CD14-positive monocyte (primary cell): ENCODE data around the gene ZDHHC14. TPM values are rescaled to one million over a fixed set of nuclear protein-coding genes. Genes with fewer than 3 reads are reported as not detected.
A peak's percentile ranks its signal among the peaks of the same experiment; 100 is the strongest.

Experiments used
- DNase-seq, 3 donors: peaks; one replicate each; pipeline ENCODE4 v3.0.0-alpha.2; 2011 to 2022
- H2AFZ ChIP-seq: 2 replicates; pipeline ENCODE4 v1.6.0; 2012; ENCODE audit warnings: mild to moderate bottlenecking, low read depth, low read length, inconsistent platforms; ENCODE audit not compliant: insufficient read depth, poor library complexity, severe bottlenecking
- H3K27ac ChIP-seq, 2 donors: 1 replicate in 1 of 2; 2 replicates in 1 of 2; pipeline ENCODE4 v1.5.1; 2012 to 2013; ENCODE audit warnings: low read length in 2 of 2, control low read depth in 1 of 2, inconsistent platforms in 1 of 2, low read depth in 1 of 2, mild to moderate bottlenecking in 1 of 2
- H3K27me3 ChIP-seq, 2 donors: one replicate each; pipeline versions ENCODE4 v1.6.0 to v1.6.1; 2011 to 2013; ENCODE audit warnings: low read length in 2 of 2; ENCODE audit not compliant: control insufficient read depth in 2 of 2, insufficient read depth in 2 of 2
- H3K36me3 ChIP-seq, 2 donors: replicated peaks in 1 of 2; 1 replicate in 1 of 2; 2 replicates in 1 of 2; pipeline versions ENCODE4 v1.5.1 to v1.6.1; 2012 to 2013; ENCODE audit warnings: low read length in 2 of 2, control low read depth in 1 of 2, inconsistent platforms in 1 of 2, mild to moderate bottlenecking in 1 of 2; ENCODE audit not compliant: insufficient read depth in 2 of 2, control insufficient read depth in 1 of 2
- H3K4me1 ChIP-seq, 2 donors: 1 replicate in 1 of 2; 2 replicates in 1 of 2; pipeline versions ENCODE4 v1.5.1 to v1.6.1; 2012 to 2013; ENCODE audit warnings: low read length in 2 of 2, control low read depth in 1 of 2, inconsistent platforms in 1 of 2, mild to moderate bottlenecking in 1 of 2, moderate library complexity in 1 of 2; ENCODE audit not compliant: insufficient read depth in 2 of 2, control insufficient read depth in 1 of 2
- H3K4me2 ChIP-seq: replicated peaks from 2 replicates; pipeline ENCODE3; 2012; ENCODE audit warnings: low read length, moderate library complexity, mild to moderate bottlenecking; ENCODE audit not compliant: poor library complexity, severe bottlenecking; ENCODE audit errors: extremely low read depth
- H3K4me3 ChIP-seq, 3 experiments: fragments of 200-600 bp in 1 of 3; sonication (generic) in 1 of 3; replicated peaks in 1 of 3; 1 replicate in 2 of 3; 2 replicates in 1 of 3; pipeline ENCODE4 v1.5.1; 2011 to 2013; ENCODE audit warnings: low read length in 3 of 3, mild to moderate bottlenecking in 3 of 3, control low read depth in 2 of 3, low read depth in 2 of 3, inconsistent platforms in 1 of 3, moderate library complexity in 1 of 3
- H3K79me2 ChIP-seq: 2 replicates; pipeline ENCODE4 v1.6.0; 2012; ENCODE audit warnings: mild to moderate bottlenecking, control low read depth, inconsistent platforms, low read length, moderate library complexity; ENCODE audit not compliant: insufficient read depth
- H3K9ac ChIP-seq: 2 replicates; pipeline ENCODE4 v1.6.0; 2017; ENCODE audit warnings: low read length, mild to moderate bottlenecking; ENCODE audit not compliant: insufficient read depth, poor library complexity, severe bottlenecking
- H3K9me3 ChIP-seq, 2 donors: replicated peaks in 1 of 2; 1 replicate in 1 of 2; 2 replicates in 1 of 2; pipeline versions ENCODE4 v1.5.1 to v1.6.1; 2012 to 2013; ENCODE audit warnings: low read length in 2 of 2, control low read depth in 1 of 2; ENCODE audit not compliant: control insufficient read depth in 1 of 2, insufficient read depth in 1 of 2
- H4K20me1 ChIP-seq: 2 replicates; pipeline ENCODE4 v1.6.0; 2012; ENCODE audit warnings: mild to moderate bottlenecking, low read length, control low read depth, moderate library complexity; ENCODE audit not compliant: insufficient read depth
- H3K27ac Mint-ChIP-seq, 7 donors: one replicate each; pipeline ENCODE4 v1.8.0; 2020; ENCODE audit warnings: mild to moderate bottlenecking in 7 of 7, mixed read lengths in 7 of 7, moderate library complexity in 6 of 7, inconsistent platforms in 2 of 7
- H3K27me3 Mint-ChIP-seq, 3 donors: one replicate each; pipeline ENCODE4 v1.8.0; 2021 to 2022; ENCODE audit warnings: low read depth in 3 of 3, mild to moderate bottlenecking in 3 of 3, mixed read lengths in 3 of 3, moderate library complexity in 3 of 3, inconsistent platforms in 1 of 3
- H3K36me3 Mint-ChIP-seq, 2 donors: one replicate each; pipeline ENCODE4 v1.8.0; 2020; ENCODE audit warnings: mixed read lengths in 2 of 2, inconsistent platforms in 1 of 2, mild to moderate bottlenecking in 1 of 2
- H3K4me1 Mint-ChIP-seq: one replicate; pipeline ENCODE4 v1.8.0; 2020; ENCODE audit warnings: mild to moderate bottlenecking, mixed read lengths
- H3K4me3 Mint-ChIP-seq, 2 donors: one replicate each; pipeline ENCODE4 v1.8.0; 2020; ENCODE audit warnings: mild to moderate bottlenecking in 2 of 2, mixed read lengths in 2 of 2, moderate library complexity in 1 of 2
- H3K9me3 Mint-ChIP-seq, 7 donors: one replicate each; pipeline ENCODE4 v1.8.0; 2020 to 2022; ENCODE audit warnings: mixed read lengths in 7 of 7, mild to moderate bottlenecking in 6 of 7, moderate library complexity in 6 of 7, inconsistent platforms in 2 of 7
- WGBS: methylation state at CpG from one replicate; pipeline ENCODE4 v1.1.5; 2013; ENCODE audit warnings: missing lambda C conversion rate; ENCODE audit not compliant: insufficient coverage; 5-methylcytosine and 5-hydroxymethylcytosine counted together
- intact Hi-C, 2 donors: fragments of 100-400 bp; cut with micrococcal nuclease; formaldehyde crosslinking; loops; one replicate each; pipeline versions ENCODE4 v1.15.0 to v1.15.1; 2023
- polyA plus RNA-seq, 3 donors: library from polyadenylated mRNA; depleted of rRNA in 1 of 3; unstranded in 2 of 3; stranded (reverse) in 1 of 3; fragments of 300-500 nt in 2 of 3; fragments of >200 nt in 1 of 3; fragmentation: Illumina TruSeq in 2 of 3; gene quantifications; 1 replicate in 2 of 3; 2 replicates in 1 of 3; pipeline ENCODE4 v1.2.3, GENCODE V29; 2012 to 2021
- TF ChIP-seq, protein P1 (sequence below): fragments of 200-600 bp; IDR thresholded peaks from one replicate; pipeline ENCODE4 v1.8.0; 2022; ENCODE audit warnings: antibody characterized with exemption, mild to moderate bottlenecking

ZDHHC14 gene
- polyA plus RNA-seq, 3 donors, result 0.30 to 1.7 (median 0.93) TPM

DNA sequence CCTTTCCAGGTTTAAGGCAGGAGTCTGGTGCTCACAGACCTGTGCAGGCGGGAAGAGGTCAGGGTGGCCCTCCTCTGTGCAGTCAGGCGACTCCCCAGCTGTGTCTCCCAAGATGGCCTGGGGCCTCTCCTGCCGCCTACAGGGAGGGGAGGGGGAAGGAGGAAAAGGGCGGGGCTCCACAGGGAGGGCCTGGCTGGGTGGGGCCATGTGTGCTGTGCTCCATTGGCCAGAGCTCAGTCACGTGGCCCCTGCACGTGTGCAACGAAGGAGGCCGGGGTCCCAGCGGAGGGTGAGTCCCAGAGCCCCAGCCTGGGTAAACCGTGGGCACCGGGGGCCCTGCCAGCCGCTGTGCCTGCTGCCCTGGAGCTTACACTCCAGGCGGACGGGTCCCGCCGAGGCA is 211.6 kb downstream of the ZDHHC14 start:
- Mint-ChIP-seq H3K27me3 (peaks cover 0 to 5% (median 4%) of the 10 kb centered on the region in 3 donors), H3K4me3 (peak overlapping the region; percentile 57 to 62), H3K36me3 (peaks cover 5 to 7% of the 10 kb centered on the region in 2 donors), H3K9me3 (peaks cover 10 to 37% (median 29%) of the 10 kb centered on the region in 7 donors), H3K4me1 (no peaks in the 10 kb centered on the region), H3K27ac (no peak overlapping the region)
- H3K79me2 ChIP-seq, result no peaks in the 10 kb centered on the region
- peaks cover 23 to 40% of the 10 kb centered on the region in 2 donors for H3K9me3 ChIP-seq
- no peaks in the 10 kb centered on the region for H3K36me3 ChIP-seq
- intact Hi-C loops, result no loop called here
- DNase-seq, result no peak
- H3K4me3 ChIP-seq, result no peak overlapping the region
- H2AFZ ChIP-seq, result no peak overlapping the region
- TF ChIP-seq, protein P1, sequence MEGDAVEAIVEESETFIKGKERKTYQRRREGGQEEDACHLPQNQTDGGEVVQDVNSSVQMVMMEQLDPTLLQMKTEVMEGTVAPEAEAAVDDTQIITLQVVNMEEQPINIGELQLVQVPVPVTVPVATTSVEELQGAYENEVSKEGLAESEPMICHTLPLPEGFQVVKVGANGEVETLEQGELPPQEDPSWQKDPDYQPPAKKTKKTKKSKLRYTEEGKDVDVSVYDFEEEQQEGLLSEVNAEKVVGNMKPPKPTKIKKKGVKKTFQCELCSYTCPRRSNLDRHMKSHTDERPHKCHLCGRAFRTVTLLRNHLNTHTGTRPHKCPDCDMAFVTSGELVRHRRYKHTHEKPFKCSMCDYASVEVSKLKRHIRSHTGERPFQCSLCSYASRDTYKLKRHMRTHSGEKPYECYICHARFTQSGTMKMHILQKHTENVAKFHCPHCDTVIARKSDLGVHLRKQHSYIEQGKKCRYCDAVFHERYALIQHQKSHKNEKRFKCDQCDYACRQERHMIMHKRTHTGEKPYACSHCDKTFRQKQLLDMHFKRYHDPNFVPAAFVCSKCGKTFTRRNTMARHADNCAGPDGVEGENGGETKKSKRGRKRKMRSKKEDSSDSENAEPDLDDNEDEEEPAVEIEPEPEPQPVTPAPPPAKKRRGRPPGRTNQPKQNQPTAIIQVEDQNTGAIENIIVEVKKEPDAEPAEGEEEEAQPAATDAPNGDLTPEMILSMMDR, result no peak
- no peaks in the 10 kb centered on the region for H4K20me1 ChIP-seq
- H3K4me2 ChIP-seq, result no peak overlapping the region
- no peak overlapping the region for H3K9ac ChIP-seq
- H3K4me1 ChIP-seq, result no peaks in the 10 kb centered on the region
- H3K27ac ChIP-seq, result no peak overlapping the region
- H3K27me3 ChIP-seq, result no peaks in the 10 kb centered on the region
- WGBS, result 89% methylated on average over 12 of the region's 16 CpGs

DNA sequence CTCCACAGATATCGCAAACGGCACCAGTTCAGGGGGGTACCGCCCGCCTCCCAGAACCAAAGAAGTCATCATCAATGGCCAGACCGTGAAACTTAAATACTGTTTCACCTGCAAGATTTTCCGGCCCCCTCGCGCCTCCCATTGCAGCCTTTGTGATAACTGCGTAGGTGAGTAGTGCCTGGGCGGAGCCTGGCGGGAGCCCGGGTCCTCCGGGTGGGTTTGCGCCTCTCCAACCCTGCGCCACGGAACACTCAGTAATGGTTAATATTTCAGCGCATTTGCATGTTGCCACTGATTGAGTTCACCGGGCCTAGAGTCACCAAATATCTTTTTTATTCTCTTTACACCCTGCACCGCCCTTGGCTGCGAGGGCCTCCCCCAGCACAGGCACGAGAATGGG is 212.0 kb downstream of the ZDHHC14 start:
- TF ChIP-seq, protein P1, result no peak
- Histone ChIP-seq H3K4me2 (no peak overlapping the region), H3K79me2 (no peaks in the 10 kb centered on the region), H3K36me3 (no peaks in the 10 kb centered on the region), H3K9ac (no peak overlapping the region), H3K4me1 (no peaks in the 10 kb centered on the region), H2AFZ (no peak overlapping the region), H4K20me1 (no peaks in the 10 kb centered on the region), H3K9me3 (peaks cover 23 to 39% of the 10 kb centered on the region in 2 donors), H3K27me3 (no peaks in the 10 kb centered on the region), H3K27ac (no peak overlapping the region), H3K4me3 (no peak overlapping the region)
- Mint-ChIP-seq H3K36me3 (peaks cover 5 to 7% of the 10 kb centered on the region in 2 donors), H3K4me3 (peak overlapping the region; percentile 57 to 62), H3K4me1 (no peaks in the 10 kb centered on the region), H3K27ac (no peak overlapping the region), H3K27me3 (peaks cover 0 to 5% (median 4%) of the 10 kb centered on the region in 3 donors), H3K9me3 (peaks cover 10 to 37% (median 29%) of the 10 kb centered on the region in 7 donors)
- WGBS, result 99% methylated on average over 21 of the region's 21 CpGs
- no peak for DNase-seq
- intact Hi-C loops, result no loop called here
